Measurements from ENCODE around the gene SHANK3.
A peak's percentile ranks its signal among the peaks of the same experiment; 100 is the strongest.
"Not testable (repeated sequence)": the region's sequence is repeated elsewhere in the genome, so short reads cannot be mapped to it uniquely, and the experiment has no call there.

The SHANK3 gene

GRCh38 chr22:50653256-50653655 lies 19.4 kb upstream of the SHANK3 start:
- DNase-seq = no peak

- DNase-seq = not testable (repeated sequence)
Measured at GRCh38 chr22:50654664-50655063, 18.0 kb upstream of the SHANK3 start.

GRCh38 chr22:50656122-50657070 lies 16.2 kb upstream of the SHANK3 start:
- DNase-seq = peak in 1 of 51 donors; percentile 17

GRCh38 chr22:50657925-50658324 lies 14.7 kb upstream of the SHANK3 start:
- DNase-seq = no peak

GRCh38 chr22:50659711-50660110 lies 12.9 kb upstream of the SHANK3 start:
- not testable (repeated sequence) for DNase-seq

- no peak for DNase-seq
Measured at GRCh38 chr22:50660306-50660705, 12.3 kb upstream of the SHANK3 start.

GRCh38 chr22:50665212-50665611 lies 7.4 kb upstream of the SHANK3 start:
- DNase-seq = no peak

- no peak for DNase-seq
Measured at GRCh38 chr22:50665738-50666137, 6.9 kb upstream of the SHANK3 start.

- DNase-seq = no peak
Measured at GRCh38 chr22:50670513-50670912, 2.1 kb upstream of the SHANK3 start.

- DNase-seq = no peak
Measured at GRCh38 chr22:50670914-50671538, 1.6 kb upstream of the SHANK3 start.

GRCh38 chr22:50671641-50672040 lies 982 bp upstream of the SHANK3 start:
- peak in 1 of 51 donors; percentile 56 for DNase-seq

- DNase-seq = no peak
Measured at GRCh38 chr22:50672041-50672440, 582 bp upstream of the SHANK3 start.

GRCh38 chr22:50673231-50674129 lies 857 bp downstream of the SHANK3 start:
- DNase-seq = peak in 2 of 51 donors; percentile 30 to 60

GRCh38 chr22:50674130-50674500 lies 1.5 kb downstream of the SHANK3 start:
- DNase-seq = no peak

GRCh38 chr22:50674606-50675552 lies 2.3 kb downstream of the SHANK3 start:
- DNase-seq = peak in 2 of 51 donors; percentile 8 to 25

GRCh38 chr22:50675553-50676179 lies 3.0 kb downstream of the SHANK3 start:
- no peak for DNase-seq

GRCh38 chr22:50676180-50676636 lies 3.6 kb downstream of the SHANK3 start:
- DNase-seq = no peak

GRCh38 chr22:50676661-50677492 lies 4.3 kb downstream of the SHANK3 start:
- no peak for DNase-seq
